HG03558 (cell line): ENCODE measurements around the gene MED1.
"Not testable (repeated sequence)": the region's sequence is repeated elsewhere in the genome, so short reads cannot be mapped to it uniquely, and the experiment has no call there.

Experiments
- ATAC-seq: cut with Tn5 transposase; IDR thresholded peaks from one replicate; pipeline ENCODE4 v1.9.1; 2021; ENCODE audit warnings: moderate number of reproducible peaks; ENCODE audit not compliant: unreplicated experiment; ENCODE audit errors: extremely low read depth

Gene MED1, protein sequence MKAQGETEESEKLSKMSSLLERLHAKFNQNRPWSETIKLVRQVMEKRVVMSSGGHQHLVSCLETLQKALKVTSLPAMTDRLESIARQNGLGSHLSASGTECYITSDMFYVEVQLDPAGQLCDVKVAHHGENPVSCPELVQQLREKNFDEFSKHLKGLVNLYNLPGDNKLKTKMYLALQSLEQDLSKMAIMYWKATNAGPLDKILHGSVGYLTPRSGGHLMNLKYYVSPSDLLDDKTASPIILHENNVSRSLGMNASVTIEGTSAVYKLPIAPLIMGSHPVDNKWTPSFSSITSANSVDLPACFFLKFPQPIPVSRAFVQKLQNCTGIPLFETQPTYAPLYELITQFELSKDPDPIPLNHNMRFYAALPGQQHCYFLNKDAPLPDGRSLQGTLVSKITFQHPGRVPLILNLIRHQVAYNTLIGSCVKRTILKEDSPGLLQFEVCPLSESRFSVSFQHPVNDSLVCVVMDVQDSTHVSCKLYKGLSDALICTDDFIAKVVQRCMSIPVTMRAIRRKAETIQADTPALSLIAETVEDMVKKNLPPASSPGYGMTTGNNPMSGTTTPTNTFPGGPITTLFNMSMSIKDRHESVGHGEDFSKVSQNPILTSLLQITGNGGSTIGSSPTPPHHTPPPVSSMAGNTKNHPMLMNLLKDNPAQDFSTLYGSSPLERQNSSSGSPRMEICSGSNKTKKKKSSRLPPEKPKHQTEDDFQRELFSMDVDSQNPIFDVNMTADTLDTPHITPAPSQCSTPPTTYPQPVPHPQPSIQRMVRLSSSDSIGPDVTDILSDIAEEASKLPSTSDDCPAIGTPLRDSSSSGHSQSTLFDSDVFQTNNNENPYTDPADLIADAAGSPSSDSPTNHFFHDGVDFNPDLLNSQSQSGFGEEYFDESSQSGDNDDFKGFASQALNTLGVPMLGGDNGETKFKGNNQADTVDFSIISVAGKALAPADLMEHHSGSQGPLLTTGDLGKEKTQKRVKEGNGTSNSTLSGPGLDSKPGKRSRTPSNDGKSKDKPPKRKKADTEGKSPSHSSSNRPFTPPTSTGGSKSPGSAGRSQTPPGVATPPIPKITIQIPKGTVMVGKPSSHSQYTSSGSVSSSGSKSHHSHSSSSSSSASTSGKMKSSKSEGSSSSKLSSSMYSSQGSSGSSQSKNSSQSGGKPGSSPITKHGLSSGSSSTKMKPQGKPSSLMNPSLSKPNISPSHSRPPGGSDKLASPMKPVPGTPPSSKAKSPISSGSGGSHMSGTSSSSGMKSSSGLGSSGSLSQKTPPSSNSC (N-terminal part only)

DNA sequence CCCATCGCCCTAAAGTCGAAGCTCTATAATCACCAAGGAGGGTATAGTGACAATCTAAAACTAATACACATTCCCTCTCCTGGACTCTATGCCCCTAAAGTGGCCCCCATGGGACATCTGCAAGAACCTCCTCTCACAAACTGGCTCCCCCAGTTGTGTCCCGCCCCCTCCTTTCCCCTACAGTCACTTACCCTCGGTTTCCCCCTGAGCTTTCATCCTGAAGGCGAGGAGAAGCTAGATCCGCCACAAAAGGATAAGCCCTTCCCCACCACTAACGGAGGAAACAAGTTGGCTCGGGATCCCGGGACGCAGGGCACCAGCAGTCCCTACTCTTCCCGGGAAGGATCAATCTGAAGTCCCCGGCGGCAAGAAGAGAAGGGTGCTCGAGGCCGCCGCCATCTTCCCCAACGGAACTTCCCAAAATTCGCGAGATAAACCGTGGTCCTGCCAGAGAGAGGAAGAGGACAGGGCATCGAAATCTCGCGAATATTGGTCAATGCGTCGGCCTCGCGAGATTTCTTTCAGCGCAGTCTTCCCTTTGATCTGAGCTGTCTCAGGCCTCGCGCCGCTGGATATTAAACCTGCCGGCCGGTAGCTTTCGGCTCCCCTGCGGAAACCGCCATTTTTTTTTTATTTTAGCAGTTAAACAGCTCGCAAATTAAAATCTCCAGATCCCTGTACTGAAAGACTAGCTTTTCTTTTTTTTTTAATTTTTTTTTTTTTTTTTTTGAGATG is at the start of gene MED1:
Gene MED1, minus strand, starts transcription at position 417 of the 735 bp plus-strand sequence. Its CDS starts 201 bp downstream, at position 216.
- peak; percentile 69 for ATAC-seq

DNA sequence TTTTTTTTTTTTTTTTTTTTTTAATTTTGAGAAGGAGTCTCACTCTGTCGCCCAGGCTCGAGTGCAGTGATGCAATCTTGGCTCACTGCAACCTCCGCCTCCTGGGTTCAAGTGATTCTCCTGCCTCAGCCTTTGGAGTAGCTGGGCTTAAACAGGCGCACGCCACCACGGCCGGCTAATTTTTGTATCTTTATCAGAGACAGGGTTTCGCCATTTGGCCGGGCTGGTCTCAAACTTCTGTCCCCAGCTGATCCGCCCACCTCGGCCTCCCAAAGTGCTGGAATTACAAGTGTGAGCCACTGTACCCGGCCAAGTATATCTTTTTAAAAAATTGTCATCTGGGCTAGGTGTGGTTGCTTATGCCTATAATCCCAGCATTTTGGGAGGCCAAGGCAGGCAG is 45.9 kb upstream of the MED1 start:
- ATAC-seq = not testable (repeated sequence)

DNA sequence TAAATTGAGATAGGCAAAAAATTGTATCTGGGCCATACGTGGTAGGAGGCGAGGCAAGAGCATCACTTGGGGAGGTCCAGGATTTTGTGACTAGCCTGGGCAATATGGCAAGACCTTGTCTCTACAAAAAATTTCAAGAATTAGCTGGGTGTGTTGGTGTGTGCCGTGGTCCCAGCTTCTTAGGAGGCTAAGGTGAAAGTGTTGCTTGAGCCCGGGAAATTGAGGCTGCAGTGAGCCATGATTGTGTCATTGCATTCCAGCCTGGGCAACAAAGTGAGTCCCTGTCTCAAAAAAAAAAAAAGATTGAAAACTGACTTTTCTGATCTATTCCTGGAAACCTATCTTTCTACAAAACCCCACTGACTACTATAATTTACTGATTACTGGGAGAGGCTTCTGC is 36.9 kb upstream of the MED1 start:
- no peak for ATAC-seq

DNA sequence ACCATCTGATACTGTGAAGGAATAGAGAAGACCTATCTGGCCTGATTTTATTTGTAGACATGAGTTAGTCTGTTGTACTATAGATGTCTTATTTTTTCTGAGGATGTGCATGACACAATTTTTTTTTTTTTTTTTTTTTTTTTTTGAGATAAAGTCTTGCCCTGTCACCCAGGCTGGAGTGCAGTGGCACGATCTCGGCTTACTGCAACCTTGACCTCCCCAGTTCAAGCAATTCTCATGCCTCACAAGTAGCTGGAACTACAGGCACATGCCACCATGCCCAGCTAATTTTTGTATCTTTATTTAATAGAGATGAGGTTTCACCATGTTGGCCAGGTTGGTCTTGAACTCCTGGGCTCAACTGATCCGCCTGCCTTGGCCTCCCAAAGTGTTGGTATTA is 36.4 kb upstream of the MED1 start:
- not testable (repeated sequence) for ATAC-seq

DNA sequence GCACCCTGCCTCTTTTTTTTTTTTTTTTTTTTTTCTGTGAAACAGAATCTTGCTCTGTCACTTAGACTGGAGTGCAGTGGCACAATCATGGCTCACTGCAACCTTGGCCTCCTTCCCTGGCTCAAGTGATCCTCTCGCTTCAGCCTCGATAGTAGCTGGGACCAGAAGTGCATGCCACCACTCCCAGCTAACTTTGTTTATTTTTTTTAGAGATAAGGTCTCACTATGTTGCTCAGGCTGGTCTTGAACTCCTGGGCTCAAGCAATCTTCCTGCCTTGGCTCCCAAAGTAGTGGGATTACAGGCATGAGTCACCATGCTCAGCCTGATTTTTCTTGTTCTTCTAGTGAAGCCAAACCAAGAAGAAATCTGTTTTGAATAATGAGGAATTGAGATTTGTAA is 35.2 kb upstream of the MED1 start:
- no peak for ATAC-seq

DNA sequence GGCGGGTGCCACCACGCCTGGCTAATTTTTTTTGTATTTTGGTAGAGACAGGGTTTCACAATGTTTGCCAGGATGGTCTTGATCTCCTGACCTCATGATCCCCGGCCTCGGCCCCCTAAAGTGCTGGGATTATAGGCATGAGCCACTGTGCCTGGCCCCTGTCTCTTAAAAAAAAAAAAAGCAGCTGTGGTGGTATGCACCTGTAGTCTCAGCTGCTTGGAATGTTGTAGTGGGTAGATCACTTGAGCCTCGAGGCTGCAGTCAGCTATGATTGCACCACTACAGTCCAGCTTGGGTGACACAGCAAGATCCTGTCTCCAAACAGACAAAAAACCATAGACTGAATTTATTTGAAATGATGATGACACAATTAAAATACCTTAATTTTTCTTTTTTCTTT is 34.5 kb upstream of the MED1 start:
- ATAC-seq = no peak

DNA sequence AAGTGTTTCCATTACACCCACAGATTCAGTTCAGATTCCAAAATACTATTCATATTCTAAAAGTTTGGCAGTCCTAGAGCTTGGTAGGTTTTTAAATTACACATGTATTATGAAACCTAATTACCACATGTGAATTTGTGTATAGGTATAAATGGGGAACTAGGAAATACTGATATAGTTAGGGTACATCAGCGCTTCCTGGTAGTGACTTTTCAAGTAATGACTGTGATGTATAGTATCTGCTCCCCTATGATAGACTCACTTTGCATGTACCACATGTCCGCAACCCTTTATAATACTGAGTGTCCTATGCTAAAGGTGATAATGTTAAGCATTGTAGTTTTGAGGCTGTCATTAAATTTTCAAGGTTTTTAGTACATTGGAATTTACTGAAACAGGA is 33.1 kb upstream of the MED1 start:
- no peak for ATAC-seq

DNA sequence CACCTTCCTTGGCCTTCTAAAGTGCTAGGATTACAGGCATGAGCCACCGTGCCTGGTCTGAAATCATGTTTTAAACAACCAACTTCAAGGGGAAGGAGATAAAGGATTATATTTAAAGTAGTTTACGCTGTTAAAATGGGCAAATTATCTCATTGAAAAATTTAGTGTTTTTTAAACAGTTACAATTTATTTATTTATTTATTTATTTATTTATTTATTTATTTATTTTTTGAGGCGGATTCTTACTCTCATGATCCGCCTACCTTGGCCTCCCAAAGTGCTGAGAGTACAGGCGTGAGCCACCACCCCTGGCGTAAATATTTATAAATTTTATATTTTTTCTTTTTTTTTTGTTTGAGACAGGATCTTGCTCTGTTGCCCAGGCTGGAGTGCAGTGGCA is 32.4 kb upstream of the MED1 start:
- no peak for ATAC-seq

DNA sequence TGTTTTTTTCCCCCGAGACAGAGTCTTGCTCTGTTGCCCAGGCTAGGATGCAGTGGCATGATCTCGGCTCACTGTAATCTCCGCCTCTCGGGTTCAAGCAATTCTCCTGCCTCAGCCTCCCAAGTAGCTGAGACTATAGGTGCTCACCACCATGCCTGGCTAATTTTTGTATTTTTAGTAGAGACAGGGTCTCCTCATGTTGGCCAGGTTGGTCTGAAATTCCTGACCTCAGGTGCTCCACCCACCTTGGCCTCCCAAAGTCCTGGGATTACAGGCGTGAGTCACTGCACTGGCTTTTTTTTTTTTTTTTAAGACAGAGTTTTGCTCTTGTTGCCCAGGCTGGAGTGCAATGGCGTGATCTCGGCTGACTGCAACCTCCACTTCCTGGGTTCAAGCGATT is 28.6 kb upstream of the MED1 start:
- not testable (repeated sequence) for ATAC-seq

DNA sequence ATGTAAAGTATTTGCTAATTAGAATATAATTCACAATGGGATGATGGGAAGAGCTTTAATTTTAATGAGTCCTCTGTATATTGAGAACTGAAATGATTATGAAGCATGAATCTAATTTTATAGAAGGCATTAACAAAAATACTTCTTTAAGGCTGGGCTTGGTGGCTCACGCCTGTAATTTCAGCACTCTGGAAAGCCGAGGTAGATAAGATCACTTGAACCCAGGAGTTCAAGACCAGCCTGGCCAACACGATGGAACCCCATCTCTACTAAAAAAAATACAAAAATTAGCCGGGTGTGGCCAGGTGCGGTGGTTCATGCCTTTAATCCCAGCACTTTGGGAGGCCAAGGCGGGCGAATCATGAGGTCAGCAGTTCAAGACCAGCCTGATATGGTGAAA is 22.2 kb upstream of the MED1 start:
- ATAC-seq = no peak

DNA sequence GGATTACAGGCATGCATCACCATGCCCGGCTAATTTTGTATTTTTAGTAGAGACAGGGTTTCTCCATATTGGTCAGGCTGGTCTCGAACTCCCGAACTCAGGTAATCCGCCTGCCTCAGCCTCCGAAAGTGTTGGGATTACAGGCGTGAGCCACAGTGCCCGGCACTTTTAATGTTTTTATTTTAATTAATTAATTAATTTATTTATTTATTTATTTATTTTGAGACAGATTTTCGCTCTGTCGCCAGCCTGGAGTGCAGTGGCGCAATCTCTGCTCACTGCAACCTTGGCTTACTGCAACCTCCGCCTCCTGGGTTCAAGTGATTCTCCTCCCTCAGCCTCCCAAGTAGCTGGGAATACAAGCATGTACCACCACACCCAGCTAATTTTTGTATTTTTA is 17.5 kb upstream of the MED1 start:
- ATAC-seq = not testable (repeated sequence)

DNA sequence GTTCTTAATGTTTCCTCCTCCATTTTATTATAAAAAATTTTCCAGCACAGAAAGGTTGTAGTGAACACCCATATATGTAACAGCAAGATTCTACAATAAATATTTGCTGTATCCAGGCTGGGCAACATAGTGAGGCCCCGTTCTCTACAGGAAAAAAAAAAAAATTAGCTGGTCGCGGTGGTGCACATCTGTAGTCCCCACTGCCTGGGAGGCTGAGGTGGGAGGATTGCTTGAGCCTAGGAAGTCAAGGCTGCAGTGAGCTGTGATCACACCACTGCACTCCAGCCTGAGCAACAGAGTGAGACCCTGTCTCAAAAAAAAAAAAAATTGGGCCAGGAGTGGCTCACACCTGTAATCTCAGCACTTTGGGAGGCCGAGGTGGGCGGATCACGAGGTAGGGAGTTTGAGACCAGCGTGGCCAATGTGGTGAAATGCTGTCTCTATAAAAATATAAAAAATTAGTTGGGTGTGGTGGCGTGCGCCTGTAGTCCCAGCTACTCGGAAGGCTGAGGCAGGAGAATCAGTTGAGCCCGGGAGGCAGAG is 13.6 kb upstream of the MED1 start:
- not testable (repeated sequence) for ATAC-seq

DNA sequence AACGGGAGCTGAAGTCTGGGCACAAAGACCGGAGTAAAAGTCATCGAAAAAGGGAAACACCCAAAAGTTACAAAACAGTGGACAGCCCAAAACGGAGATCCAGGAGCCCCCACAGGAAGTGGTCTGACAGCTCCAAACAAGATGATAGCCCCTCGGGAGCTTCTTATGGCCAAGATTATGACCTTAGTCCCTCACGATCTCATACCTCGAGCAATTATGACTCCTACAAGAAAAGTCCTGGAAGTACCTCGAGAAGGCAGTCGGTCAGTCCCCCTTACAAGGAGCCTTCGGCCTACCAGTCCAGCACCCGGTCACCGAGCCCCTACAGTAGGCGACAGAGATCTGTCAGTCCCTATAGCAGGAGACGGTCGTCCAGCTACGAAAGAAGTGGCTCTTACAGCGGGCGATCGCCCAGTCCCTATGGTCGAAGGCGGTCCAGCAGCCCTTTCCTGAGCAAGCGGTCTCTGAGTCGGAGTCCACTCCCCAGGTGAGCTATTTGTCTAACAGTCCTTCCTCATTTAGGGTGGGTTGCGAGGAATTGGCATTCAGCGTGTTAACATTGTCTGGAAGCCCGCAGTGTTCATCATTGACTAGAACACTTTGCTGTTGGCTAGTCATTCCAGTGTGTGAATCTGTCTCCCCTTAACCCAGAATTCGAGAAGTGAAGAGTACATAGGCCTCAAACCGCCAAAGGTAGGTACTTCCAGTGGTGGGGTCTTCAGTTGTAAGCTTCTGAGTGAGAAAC is 11.7 kb upstream of the MED1 start:
- ATAC-seq = no peak

DNA sequence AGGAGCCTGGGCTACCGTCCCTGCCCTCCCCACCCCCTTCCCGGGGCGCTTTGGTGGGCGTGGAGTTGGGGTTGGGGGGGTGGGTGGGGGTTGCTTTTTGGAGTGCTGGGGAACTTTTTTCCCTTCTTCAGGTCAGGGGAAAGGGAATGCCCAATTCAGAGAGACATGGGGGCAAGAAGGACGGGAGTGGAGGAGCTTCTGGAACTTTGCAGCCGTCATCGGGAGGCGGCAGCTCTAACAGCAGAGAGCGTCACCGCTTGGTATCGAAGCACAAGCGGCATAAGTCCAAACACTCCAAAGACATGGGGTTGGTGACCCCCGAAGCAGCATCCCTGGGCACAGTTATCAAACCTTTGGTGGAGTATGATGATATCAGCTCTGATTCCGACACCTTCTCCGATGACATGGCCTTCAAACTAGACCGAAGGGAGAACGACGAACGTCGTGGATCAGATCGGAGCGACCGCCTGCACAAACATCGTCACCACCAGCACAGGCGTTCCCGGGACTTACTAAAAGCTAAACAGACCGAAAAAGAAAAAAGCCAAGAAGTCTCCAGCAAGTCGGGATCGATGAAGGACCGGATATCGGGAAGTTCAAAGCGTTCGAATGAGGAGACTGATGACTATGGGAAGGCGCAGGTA is 11.0 kb upstream of the MED1 start:
- no peak for ATAC-seq

DNA sequence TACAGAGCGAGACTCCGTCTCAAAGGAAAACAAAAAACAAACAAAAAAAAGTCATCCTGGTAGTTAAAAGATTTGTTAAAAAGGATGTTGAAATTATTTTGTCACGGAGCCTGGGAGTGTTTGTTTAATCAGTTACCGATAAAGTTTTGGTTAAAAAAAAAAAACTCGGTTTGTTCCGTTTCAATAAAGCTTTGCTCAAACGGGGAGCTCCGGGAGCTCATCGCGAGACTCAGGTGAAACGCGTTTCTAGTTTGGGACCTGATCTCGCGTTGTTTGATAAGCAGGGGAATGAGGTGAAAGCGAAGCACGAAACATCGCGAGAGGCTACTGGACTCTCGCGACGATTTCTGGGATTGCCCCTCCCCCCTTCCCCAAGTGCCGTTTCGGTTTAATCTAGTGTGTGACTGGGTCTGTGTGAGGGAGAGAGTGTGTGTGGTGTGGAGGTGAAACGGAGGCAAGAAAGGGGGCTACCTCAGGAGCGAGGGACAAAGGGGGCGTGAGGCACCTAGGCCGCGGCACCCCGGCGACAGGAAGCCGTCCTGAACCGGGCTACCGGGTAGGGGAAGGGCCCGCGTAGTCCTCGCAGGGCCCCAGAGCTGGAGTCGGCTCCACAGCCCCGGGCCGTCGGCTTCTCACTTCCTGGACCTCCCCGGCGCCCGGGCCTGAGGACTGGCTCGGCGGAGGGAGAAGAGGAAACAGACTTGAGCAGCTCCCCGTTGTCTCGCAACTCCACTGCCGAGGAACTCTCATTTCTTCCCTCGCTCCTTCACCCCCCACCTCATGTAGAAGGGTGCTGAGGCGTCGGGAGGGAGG is 10.3 kb upstream of the MED1 start, which contains the start of gene CDK12:
Gene CDK12, plus strand, starts transcription at position 374 of the 813 bp plus-strand sequence. CDS start 586 bp downstream, outside the sequence.
- ATAC-seq = peak; percentile 81

DNA sequence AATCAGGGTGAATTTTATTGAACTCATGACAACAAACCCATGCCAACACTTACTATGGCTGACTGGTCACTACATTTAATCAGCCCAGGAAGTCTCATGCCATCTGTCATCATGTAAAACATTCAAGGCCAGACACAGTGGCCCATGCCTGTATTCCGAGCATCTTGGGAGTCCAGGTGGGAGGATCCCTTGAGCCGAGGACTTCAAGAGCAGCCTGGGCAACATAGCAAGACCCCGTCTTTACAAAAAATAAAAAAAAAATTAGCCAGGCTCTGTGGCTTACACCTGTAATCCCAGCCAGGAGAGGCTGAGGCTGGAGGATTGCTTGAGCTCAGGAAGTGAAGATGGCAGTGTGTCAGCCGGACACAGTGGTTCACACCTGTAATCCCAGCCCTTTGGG is 4.9 kb upstream of the MED1 start:
- no peak for ATAC-seq

DNA sequence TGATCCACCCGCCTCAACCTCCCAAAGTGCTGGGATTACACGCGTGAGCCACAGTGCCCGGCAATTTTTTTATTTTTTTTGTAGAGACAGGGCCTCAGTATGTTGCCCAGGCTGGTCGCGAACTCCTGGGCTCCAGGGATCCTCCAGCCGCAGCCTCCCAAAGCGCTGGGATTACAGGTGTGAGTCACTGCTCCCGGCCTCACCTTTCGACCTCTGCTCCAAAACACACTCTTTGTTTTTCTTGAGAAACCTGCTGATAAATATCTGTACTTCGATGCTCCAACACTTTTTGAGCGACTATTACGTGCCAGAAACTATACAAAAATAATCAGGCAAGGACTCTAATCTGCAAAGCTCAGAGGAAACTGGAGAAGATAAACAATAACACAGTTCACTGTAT is 1.0 kb downstream of the MED1 start:
- no peak for ATAC-seq
